Breast epithelium (tissue), 4 donors: ENCODE data around the gene TEP1. TPM values are rescaled to one million over a fixed set of nuclear protein-coding genes. Genes with fewer than 3 reads are reported as not detected.

ENCODE experiments used
- DNase-seq, 2 donors: peaks; one replicate each; pipeline ENCODE4 v3.0.0-alpha.2; 2019; ENCODE audit warnings: low spot score in 2 of 2
- H3K27ac ChIP-seq, 2 donors: fragments of 200-600 bp; sonication (generic) in 1 of 2; one replicate each; pipeline ENCODE4 v1.5.1; 2016 to 2019; ENCODE audit warnings: mild to moderate bottlenecking in 1 of 2
- H3K27me3 ChIP-seq, 2 donors: fragments of 200-600 bp; sonication (generic) in 1 of 2; one replicate each; pipeline versions ENCODE4 v1.5.1 to v1.6.0; 2017 to 2019; ENCODE audit warnings: control low read depth in 1 of 2, mild to moderate bottlenecking in 1 of 2
- H3K36me3 ChIP-seq: fragments of 200-600 bp; one replicate; pipeline ENCODE4 v1.5.1; 2019
- H3K4me1 ChIP-seq, 2 donors: fragments of 200-600 bp; sonication (generic); one replicate each; pipeline ENCODE4 v1.5.1; 2016 to 2019; ENCODE audit warnings: control low read depth in 1 of 2
- H3K4me3 ChIP-seq, 3 donors: fragments of 200-600 bp; sonication (generic); 1 replicate in 2 of 3; 2 replicates in 1 of 3; pipeline ENCODE4 v1.5.1; 2016 to 2019; ENCODE audit warnings: mild to moderate bottlenecking in 3 of 3, moderate library complexity in 2 of 3
- H3K9me3 ChIP-seq, 2 donors: fragments of 200-600 bp; sonication (generic) in 1 of 2; one replicate each; pipeline ENCODE4 v1.5.1; 2016 to 2019; ENCODE audit warnings: control low read depth in 1 of 2
- POLR2A ChIP-seq: fragments of 450-650 bp; IDR thresholded peaks from one replicate; pipeline ENCODE4 v1.6.1; 2016; ENCODE audit warnings: antibody characterized with exemption, mild to moderate bottlenecking, moderate library complexity
- POLR2AphosphoS5 ChIP-seq, 3 donors: sonication (generic); formaldehyde crosslinking; IDR thresholded peaks; one replicate each; pipeline ENCODE4 v1.6.1; 2017; ENCODE audit warnings: antibody characterized with exemption in 3 of 3
- intact Hi-C: fragments of 100-400 bp; cut with DNase I; formaldehyde crosslinking; loops from one replicate; pipeline ENCODE4 v1.15.1; 2023; ENCODE audit warnings: low total_unique reads
- total RNA-seq, 3 donors: library from RNA; depleted of rRNA; stranded (reverse); fragments of >200 nt; gene quantifications; one replicate each; pipeline ENCODE4 v1.1.0, GENCODE V29; 2016
- TF ChIP-seq, protein P1 (sequence below), 3 donors: fragments of 450-650 bp; IDR thresholded peaks; one replicate each; pipeline ENCODE4 v1.5.1; 2016 to 2017; ENCODE audit warnings: antibody characterized with exemption in 3 of 3, mild to moderate bottlenecking in 3 of 3, moderate library complexity in 3 of 3

The TEP1 gene
- total RNA-seq, 3 donors from 2014 or later = 21.3 to 34.5 (median 27.2) TPM

DNA sequence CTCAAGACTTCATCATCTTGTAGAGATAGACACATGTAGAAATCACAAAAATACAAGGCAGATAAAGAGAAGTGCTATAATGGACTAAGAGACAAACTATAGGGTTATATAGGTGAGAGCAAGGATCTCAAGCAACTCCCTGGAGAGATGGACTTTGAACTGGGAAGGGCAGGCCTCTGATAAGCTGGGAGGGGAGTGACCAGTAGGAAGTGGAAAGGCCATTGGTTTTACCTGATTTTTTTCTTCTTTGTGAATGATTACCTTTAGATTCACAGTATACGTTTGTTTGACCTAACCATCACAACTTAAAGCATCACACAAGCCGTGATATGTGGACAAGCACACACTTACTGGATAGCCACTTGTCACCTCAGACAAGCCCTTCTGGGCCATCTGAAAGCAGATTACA lies 5.2 kb upstream of the TEP1 start:
- TF ChIP-seq POLR2A = no peak
- TF ChIP-seq POLR2AphosphoS5 (IDR thresholded peaks at IDR 0.05) = no peak
- TF ChIP-seq, protein P1, sequence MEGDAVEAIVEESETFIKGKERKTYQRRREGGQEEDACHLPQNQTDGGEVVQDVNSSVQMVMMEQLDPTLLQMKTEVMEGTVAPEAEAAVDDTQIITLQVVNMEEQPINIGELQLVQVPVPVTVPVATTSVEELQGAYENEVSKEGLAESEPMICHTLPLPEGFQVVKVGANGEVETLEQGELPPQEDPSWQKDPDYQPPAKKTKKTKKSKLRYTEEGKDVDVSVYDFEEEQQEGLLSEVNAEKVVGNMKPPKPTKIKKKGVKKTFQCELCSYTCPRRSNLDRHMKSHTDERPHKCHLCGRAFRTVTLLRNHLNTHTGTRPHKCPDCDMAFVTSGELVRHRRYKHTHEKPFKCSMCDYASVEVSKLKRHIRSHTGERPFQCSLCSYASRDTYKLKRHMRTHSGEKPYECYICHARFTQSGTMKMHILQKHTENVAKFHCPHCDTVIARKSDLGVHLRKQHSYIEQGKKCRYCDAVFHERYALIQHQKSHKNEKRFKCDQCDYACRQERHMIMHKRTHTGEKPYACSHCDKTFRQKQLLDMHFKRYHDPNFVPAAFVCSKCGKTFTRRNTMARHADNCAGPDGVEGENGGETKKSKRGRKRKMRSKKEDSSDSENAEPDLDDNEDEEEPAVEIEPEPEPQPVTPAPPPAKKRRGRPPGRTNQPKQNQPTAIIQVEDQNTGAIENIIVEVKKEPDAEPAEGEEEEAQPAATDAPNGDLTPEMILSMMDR (IDR thresholded peaks at IDR 0.05) = no peak
- Histone ChIP-seq H3K4me3 (no peak overlapping the region), H3K27ac (no peak overlapping the region), H3K36me3 (no peaks in the 10 kb centered on the region), H3K4me1 (peaks cover 0 to 4% of the 10 kb centered on the region in 2 donors), H3K27me3 (no peaks in the 10 kb centered on the region), H3K9me3 (no peaks in the 10 kb centered on the region)
- no peak for DNase-seq
- intact Hi-C loops = no loop called here

- Histone ChIP-seq H3K4me3 (no peak overlapping the region), H3K4me1 (peaks cover 0 to 4% of the 10 kb centered on the region in 2 donors), H3K27ac (no peak overlapping the region), H3K9me3 (no peaks in the 10 kb centered on the region), H3K36me3 (no peaks in the 10 kb centered on the region), H3K27me3 (no peaks in the 10 kb centered on the region)
- intact Hi-C loops = no loop called here
- no peak for DNase-seq
- TF ChIP-seq, protein P1 (IDR thresholded peaks at IDR 0.05) = no peak
- TF ChIP-seq POLR2AphosphoS5 (IDR thresholded peaks at IDR 0.05) (no peak), POLR2A (no peak)
These were observed 4.2 kb upstream of the TEP1 start for GRCh38 chr14:20417250-20418186.

GRCh38 chr14:20416223-20416622 lies 2.9 kb upstream of the TEP1 start:
- no peak for TF ChIP-seq POLR2A
- TF ChIP-seq, protein P1 (IDR thresholded peaks at IDR 0.05) = no peak
- TF ChIP-seq POLR2AphosphoS5 (IDR thresholded peaks at IDR 0.05) = no peak
- no peak for DNase-seq
- H3K27me3 ChIP-seq = no peaks in the 10 kb centered on the region
- no peak overlapping the region for H3K4me3 ChIP-seq
- H3K36me3 ChIP-seq = no peaks in the 10 kb centered on the region
- peaks cover 2 to 4% of the 10 kb centered on the region in 2 donors for H3K4me1 ChIP-seq
- intact Hi-C loops = no loop called here
- no peaks in the 10 kb centered on the region for H3K9me3 ChIP-seq
- no peak overlapping the region for H3K27ac ChIP-seq

DNA sequence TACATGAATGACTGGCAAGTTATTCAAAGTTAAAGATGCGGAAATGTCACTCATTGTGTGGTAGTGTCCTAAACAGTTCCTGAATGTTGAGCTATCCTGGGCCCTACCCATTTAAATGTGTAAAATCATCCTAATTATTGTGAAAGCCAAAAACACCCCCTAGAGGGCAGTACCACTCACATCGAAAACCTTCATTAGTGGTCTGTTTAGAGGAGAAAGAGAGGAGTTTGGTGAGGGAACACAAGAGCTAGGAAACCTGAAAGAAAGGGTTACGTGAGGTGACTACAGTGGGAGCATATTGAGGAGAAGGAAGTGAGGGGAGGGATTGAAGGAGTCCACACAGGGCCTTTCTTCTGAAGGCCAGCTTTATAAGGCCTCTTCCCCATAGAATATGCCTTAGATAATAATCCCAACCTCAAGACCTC lies 2.5 kb upstream of the TEP1 start:
- intact Hi-C loops = no loop called here
- no peak overlapping the region for H3K4me3 ChIP-seq
- H3K4me1 ChIP-seq = peaks cover 2 to 4% of the 10 kb centered on the region in 2 donors
- H3K36me3 ChIP-seq = no peaks in the 10 kb centered on the region
- no peaks in the 10 kb centered on the region for H3K27me3 ChIP-seq
- H3K9me3 ChIP-seq = no peaks in the 10 kb centered on the region
- no peak for DNase-seq
- TF ChIP-seq, protein P1 (IDR thresholded peaks at IDR 0.05) = peak in 2 of 3 donors; percentile 25 to 50
- no peak for TF ChIP-seq POLR2A
- no peak overlapping the region for H3K27ac ChIP-seq

DNA sequence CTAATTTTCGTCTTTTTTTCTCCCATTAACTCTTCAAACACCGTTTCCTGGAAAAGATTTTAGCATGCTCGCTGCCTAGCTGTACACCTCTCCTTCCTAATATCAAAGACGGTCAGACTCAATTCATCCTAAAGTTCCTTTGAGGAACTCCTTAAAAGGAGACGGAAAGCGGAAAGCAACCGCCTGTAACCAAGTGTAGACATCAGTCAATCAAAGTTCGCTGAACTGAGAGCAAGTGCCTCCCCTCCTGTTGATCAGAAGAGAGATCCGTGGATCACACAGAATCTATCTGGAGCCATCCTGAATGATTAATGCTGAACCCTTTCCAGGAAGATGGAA lies 412 bp upstream of the TEP1 start:
- Histone ChIP-seq H3K36me3 (no peaks in the 10 kb centered on the region), H3K4me3 (peak overlapping the region; percentile 79 to 86 (median 81)), H3K27ac (peak overlapping the region; percentile 95 to 97), H3K4me1 (peaks cover 2 to 4% of the 10 kb centered on the region in 2 donors), H3K9me3 (no peaks in the 10 kb centered on the region), H3K27me3 (no peaks in the 10 kb centered on the region)
- no peak for DNase-seq
- TF ChIP-seq POLR2A (no peak), POLR2AphosphoS5 (IDR thresholded peaks at IDR 0.05) (no peak)
- TF ChIP-seq, protein P1 (IDR thresholded peaks at IDR 0.05) = no peak
- intact Hi-C loops = loop anchor here (5.0 kb wide), 1 partner anchor 194 kb away; no protein-coding TSS in a partner anchor
